Esophagus squamous epithelium (tissue), 5 donors: ENCODE results near the gene CHIT1. TPM values are rescaled to one million over a fixed set of nuclear protein-coding genes. Genes with fewer than 3 reads are reported as not detected.

Experiments
- DNase-seq: peaks from one replicate; lab custom pipeline; 2025; lab: John Stamatoyannopoulos, UW
- H3K27ac ChIP-seq, 4 donors: fragments of 200-600 bp; sonication (generic); one replicate each; pipeline ENCODE4 v1.5.1; 2016 to 2019; ENCODE audit warnings: mild to moderate bottlenecking in 1 of 4
- H3K27me3 ChIP-seq, 4 donors: fragments of 200-600 bp; sonication (generic); 1 replicate in 3 of 4; 2 replicates in 1 of 4; pipeline versions ENCODE4 v1.5.1 to v1.6.0; 2017 to 2021; ENCODE audit warnings: antibody characterized with exemption in 1 of 4
- H3K36me3 ChIP-seq, 3 donors: fragments of 200-600 bp; sonication (generic); one replicate each; pipeline ENCODE4 v1.5.1; 2016 to 2019
- H3K4me1 ChIP-seq, 3 donors: fragments of 200-600 bp; sonication (generic); one replicate each; pipeline ENCODE4 v1.5.1; 2017 to 2019
- H3K4me3 ChIP-seq, 4 donors: fragments of 200-600 bp; sonication (generic); 1 replicate in 3 of 4; 2 replicates in 1 of 4; pipeline ENCODE4 v1.5.1; 2016 to 2019; ENCODE audit warnings: mild to moderate bottlenecking in 2 of 4, moderate library complexity in 1 of 4
- H3K9me3 ChIP-seq, 3 donors: fragments of 200-600 bp; sonication (generic); one replicate each; pipeline ENCODE4 v1.5.1; 2016 to 2019
- CTCF ChIP-seq, 6 experiments: fragments of 450-650 bp in 4 of 6; fragments of 200-600 bp in 2 of 6; sonication (generic) in 2 of 6; IDR thresholded peaks; one replicate each; pipeline ENCODE4 v1.5.1; 2016 to 2019; ENCODE audit warnings: antibody characterized with exemption in 6 of 6, mild to moderate bottlenecking in 4 of 6, moderate library complexity in 4 of 6
- POLR2A ChIP-seq, 4 donors: fragments of 450-650 bp; IDR thresholded peaks; one replicate each; pipeline ENCODE4 v1.6.1; 2017; ENCODE audit warnings: antibody characterized with exemption in 4 of 4, mild to moderate bottlenecking in 4 of 4, moderate library complexity in 3 of 4
- WGBS, 2 donors: methylation state at CpG; one replicate each; pipeline ENCODE4 v1.1.5; 2018; 5-methylcytosine and 5-hydroxymethylcytosine counted together
- intact Hi-C: fragments of 100-400 bp; cut with DNase I; formaldehyde crosslinking; loops from one replicate; pipeline ENCODE4 v1.15.0; 2022
- total RNA-seq, 4 donors: library from RNA; depleted of rRNA; stranded (reverse); fragments of >200 nt; gene quantifications; one replicate each; pipeline ENCODE4 v1.1.0, GENCODE V29; 2016
- donor health status: DM: yes; HTN: yes; CAD: no.

Gene CHIT1
- total RNA-seq, 4 donors from 2014 or later: 1.00 TPM; not detected in 3

- H3K36me3 ChIP-seq: no peaks in the 10 kb centered on the region
- H3K27me3 ChIP-seq: peaks cover 0 to 25% (median 0%) of the 10 kb centered on the region in 4 donors
- TF ChIP-seq POLR2A (IDR thresholded peaks at IDR 0.05): no peak
- TF ChIP-seq CTCF (IDR thresholded peaks at IDR 0.05): no peak
- no peak overlapping the region for H3K27ac ChIP-seq
- no peaks in the 10 kb centered on the region for H3K9me3 ChIP-seq
- 87 to 93% methylated on average over 3 to 5 of the region's 8 CpGs for WGBS, 2 donors
- H3K4me1 ChIP-seq: peaks cover 0 to 13% (median 0%) of the 10 kb centered on the region in 3 donors
- no peak overlapping the region for H3K4me3 ChIP-seq
- intact Hi-C loops: no loop called here
- no peak for DNase-seq
These were observed 58.7 kb downstream of the CHIT1 start for GRCh38 chr1:203170625-203171330.

GRCh38 chr1:203169770-203170520 lies 59.5 kb downstream of the CHIT1 start:
- Histone ChIP-seq H3K27me3 (peaks cover 0 to 24% (median 0%) of the 10 kb centered on the region in 4 donors), H3K36me3 (no peaks in the 10 kb centered on the region), H3K9me3 (no peaks in the 10 kb centered on the region), H3K27ac (no peak overlapping the region), H3K4me1 (peaks cover 0 to 6% (median 0%) of the 10 kb centered on the region in 3 donors), H3K4me3 (no peak overlapping the region)
- intact Hi-C loops: no loop called here
- TF ChIP-seq POLR2A (IDR thresholded peaks at IDR 0.05) (no peak), CTCF (IDR thresholded peaks at IDR 0.05) (no peak)
- 82 to 93% methylated on average over 13 to 21 of the region's 21 CpGs for WGBS, 2 donors
- no peak for DNase-seq

- 90 to 91% methylated on average over 4 to 7 of the region's 9 CpGs for WGBS, 2 donors
These were observed 60.5 kb downstream of the CHIT1 start for GRCh38 chr1:203168991-203169390.

DNA sequence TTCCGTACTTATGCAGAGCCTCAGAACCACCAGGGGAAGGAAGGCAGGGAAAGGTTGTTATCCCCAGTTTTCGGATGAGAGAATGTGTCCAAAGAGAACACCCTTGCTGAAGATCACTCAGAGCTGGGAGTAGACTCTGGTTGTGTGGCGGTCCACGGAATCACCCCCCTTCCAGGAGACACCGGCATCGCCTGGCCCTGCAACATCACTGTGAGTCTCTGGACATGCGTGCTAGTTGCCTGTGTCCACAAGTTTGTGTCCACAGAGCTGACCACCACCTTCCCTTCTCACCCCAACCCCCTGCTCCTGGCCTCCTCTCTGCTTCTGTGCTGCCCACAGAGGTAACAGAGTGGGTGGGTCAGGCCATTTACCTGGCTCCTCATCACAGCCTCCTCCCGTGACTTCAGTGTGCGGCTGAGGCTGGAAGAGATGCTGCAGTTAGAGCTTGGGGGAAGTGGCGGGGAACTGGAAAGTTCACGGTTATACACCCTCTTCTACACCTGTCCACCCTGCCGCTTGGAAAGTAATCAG lies 61.2 kb downstream of the CHIT1 start:
- intact Hi-C loops: no loop called here
- Histone ChIP-seq H3K4me3 (no peak overlapping the region), H3K27ac (no peak overlapping the region), H3K4me1 (peaks cover 0 to 6% (median 0%) of the 10 kb centered on the region in 3 donors), H3K27me3 (peaks cover 0 to 21% (median 0%) of the 10 kb centered on the region in 4 donors), H3K9me3 (no peaks in the 10 kb centered on the region), H3K36me3 (no peaks in the 10 kb centered on the region)
- 80 to 91% methylated on average over 8 to 11 of the region's 12 CpGs for WGBS, 2 donors
- DNase-seq: no peak
- TF ChIP-seq CTCF (IDR thresholded peaks at IDR 0.05) (no peak), POLR2A (IDR thresholded peaks at IDR 0.05) (no peak)

More at GRCh38 chr1:203168991-203169390, 60.5 kb downstream of the CHIT1 start:
- Histone ChIP-seq H3K4me1 (peaks cover 0 to 6% (median 0%) of the 10 kb centered on the region in 3 donors), H3K9me3 (no peaks in the 10 kb centered on the region), H3K27ac (no peak overlapping the region), H3K36me3 (no peaks in the 10 kb centered on the region), H3K4me3 (no peak overlapping the region), H3K27me3 (peaks cover 0 to 21% (median 0%) of the 10 kb centered on the region in 4 donors)
- TF ChIP-seq CTCF (IDR thresholded peaks at IDR 0.05): no peak
- no peak for TF ChIP-seq POLR2A (IDR thresholded peaks at IDR 0.05)
- intact Hi-C loops: no loop called here
- DNase-seq: no peak

- intact Hi-C loops: no loop called here
- 100% methylated on average over 2 of the region's 5 CpGs; no CpG with 5 or more reads in 1 of the 2 donors for WGBS, 2 donors
- Histone ChIP-seq H3K9me3 (no peaks in the 10 kb centered on the region), H3K4me1 (peaks cover 0 to 5% (median 0%) of the 10 kb centered on the region in 3 donors), H3K27me3 (peaks cover 0 to 21% (median 0%) of the 10 kb centered on the region in 4 donors), H3K27ac (no peak overlapping the region), H3K36me3 (no peaks in the 10 kb centered on the region), H3K4me3 (no peak overlapping the region)
- TF ChIP-seq CTCF (IDR thresholded peaks at IDR 0.05) (no peak), POLR2A (IDR thresholded peaks at IDR 0.05) (no peak)
- DNase-seq: no peak
These were observed 61.6 kb downstream of the CHIT1 start for GRCh38 chr1:203167913-203168200.
